K562 (cell line): ENCODE results near the gene GATA6.

ENCODE experiments used
- BCL6 ChIP-seq: fragments of 250-450 bp; sonication (Bioruptor Pico); IDR thresholded peaks from 2 replicates; pipeline ENCODE4 v1.4.0; 2020
- HIVEP1 ChIP-seq: fragments of 250-450 bp; sonication (Bioruptor Pico); IDR thresholded peaks from 2 replicates; pipeline ENCODE4 v1.4.0; 2020; ENCODE audit warnings: mild to moderate bottlenecking
- PML ChIP-seq: IDR thresholded peaks from 2 replicates; pipeline ENCODE4 v1.6.1; 2012; ENCODE audit warnings: low read length, inconsistent platforms
- RFX5 ChIP-seq: IDR thresholded peaks from 2 replicates; pipeline ENCODE4 v1.6.1; 2011; ENCODE audit warnings: low read depth, mild to moderate bottlenecking, improper control_type of control experiment, low read length
- SMAD1 ChIP-seq: fragments of 150-350 bp; IDR thresholded peaks from 2 replicates; pipeline ENCODE4 v1.6.1; 2014; ENCODE audit warnings: low read length, low read depth; ENCODE audit not compliant: partially characterized antibody
- ZNF232 ChIP-seq: sonication (generic); formaldehyde crosslinking; IDR thresholded peaks from 2 replicates; pipeline ENCODE4 v1.8.0; 2022; ENCODE audit warnings: mild to moderate bottlenecking, missing genetic modification reagents
- TF ChIP-seq, protein P1 (sequence below): fragments of 450-650 bp; IDR thresholded peaks from 2 replicates; pipeline ENCODE4 v1.6.1; 2016; ENCODE audit warnings: mild to moderate bottlenecking
- TF ChIP-seq, protein P2 (sequence below), 3 experiments: IDR thresholded peaks in 2 of 3; conservative IDR thresholded peaks in 1 of 3; 2 replicates each; pipeline ENCODE4 v1.5.1; 2011 to 2012; ENCODE audit warnings: low read length in 3 of 3, mild to moderate bottlenecking in 3 of 3, control low read depth in 2 of 3, improper control_type of control experiment in 1 of 3, inconsistent platforms in 1 of 3, low read depth in 1 of 3, mixed read lengths in 1 of 3, moderate library complexity in 1 of 3; ENCODE audit not compliant: insufficient read depth in 2 of 3
- TF ChIP-seq, protein P3 (sequence below): sonication (generic); formaldehyde crosslinking; IDR thresholded peaks from 2 replicates; pipeline ENCODE4 v1.9.0; 2022; ENCODE audit warnings: mild to moderate bottlenecking, missing genetic modification reagents

DNA sequence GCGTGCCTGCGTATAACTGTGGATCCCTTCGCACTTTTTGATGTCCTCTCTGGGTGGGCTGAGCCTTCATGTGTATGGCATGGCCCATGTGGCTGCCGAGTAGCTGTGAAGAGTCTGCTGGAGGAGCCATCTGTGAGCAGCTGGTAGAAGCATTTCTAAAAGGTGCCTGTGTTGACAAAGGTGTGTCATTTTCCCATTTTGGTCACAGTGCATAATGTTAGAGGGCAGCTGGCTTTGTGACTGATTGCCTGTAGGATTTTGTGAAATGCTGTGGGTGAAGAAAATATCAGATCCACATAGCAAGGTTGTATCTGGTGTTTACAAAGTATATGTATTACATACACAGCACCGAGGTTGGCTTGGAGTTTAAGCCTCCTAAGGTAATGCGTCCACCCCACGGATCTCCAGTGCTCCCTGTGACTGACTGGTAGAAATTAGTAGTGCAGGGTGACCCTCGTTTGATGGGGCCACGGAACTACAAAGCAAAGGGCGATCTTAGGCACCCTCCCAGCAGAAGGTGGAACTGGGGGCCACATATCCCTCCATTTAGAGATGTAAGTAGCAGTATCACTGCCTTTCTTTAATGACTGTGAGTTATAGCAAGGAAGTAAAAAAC, 16.5 kb downstream of the GATA6 start:
- TF ChIP-seq ZNF232 (CRISPR knock-in tag) (no peak), BCL6 (CRISPR knock-in tag) (no peak), PML (no peak), RFX5 (no peak), HIVEP1 (CRISPR knock-in tag) (no peak), SMAD1 (no peak)
- TF ChIP-seq, protein P1, sequence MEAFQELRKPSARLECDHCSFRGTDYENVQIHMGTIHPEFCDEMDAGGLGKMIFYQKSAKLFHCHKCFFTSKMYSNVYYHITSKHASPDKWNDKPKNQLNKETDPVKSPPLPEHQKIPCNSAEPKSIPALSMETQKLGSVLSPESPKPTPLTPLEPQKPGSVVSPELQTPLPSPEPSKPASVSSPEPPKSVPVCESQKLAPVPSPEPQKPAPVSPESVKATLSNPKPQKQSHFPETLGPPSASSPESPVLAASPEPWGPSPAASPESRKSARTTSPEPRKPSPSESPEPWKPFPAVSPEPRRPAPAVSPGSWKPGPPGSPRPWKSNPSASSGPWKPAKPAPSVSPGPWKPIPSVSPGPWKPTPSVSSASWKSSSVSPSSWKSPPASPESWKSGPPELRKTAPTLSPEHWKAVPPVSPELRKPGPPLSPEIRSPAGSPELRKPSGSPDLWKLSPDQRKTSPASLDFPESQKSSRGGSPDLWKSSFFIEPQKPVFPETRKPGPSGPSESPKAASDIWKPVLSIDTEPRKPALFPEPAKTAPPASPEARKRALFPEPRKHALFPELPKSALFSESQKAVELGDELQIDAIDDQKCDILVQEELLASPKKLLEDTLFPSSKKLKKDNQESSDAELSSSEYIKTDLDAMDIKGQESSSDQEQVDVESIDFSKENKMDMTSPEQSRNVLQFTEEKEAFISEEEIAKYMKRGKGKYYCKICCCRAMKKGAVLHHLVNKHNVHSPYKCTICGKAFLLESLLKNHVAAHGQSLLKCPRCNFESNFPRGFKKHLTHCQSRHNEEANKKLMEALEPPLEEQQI, result no peak
- TF ChIP-seq, protein P2, sequence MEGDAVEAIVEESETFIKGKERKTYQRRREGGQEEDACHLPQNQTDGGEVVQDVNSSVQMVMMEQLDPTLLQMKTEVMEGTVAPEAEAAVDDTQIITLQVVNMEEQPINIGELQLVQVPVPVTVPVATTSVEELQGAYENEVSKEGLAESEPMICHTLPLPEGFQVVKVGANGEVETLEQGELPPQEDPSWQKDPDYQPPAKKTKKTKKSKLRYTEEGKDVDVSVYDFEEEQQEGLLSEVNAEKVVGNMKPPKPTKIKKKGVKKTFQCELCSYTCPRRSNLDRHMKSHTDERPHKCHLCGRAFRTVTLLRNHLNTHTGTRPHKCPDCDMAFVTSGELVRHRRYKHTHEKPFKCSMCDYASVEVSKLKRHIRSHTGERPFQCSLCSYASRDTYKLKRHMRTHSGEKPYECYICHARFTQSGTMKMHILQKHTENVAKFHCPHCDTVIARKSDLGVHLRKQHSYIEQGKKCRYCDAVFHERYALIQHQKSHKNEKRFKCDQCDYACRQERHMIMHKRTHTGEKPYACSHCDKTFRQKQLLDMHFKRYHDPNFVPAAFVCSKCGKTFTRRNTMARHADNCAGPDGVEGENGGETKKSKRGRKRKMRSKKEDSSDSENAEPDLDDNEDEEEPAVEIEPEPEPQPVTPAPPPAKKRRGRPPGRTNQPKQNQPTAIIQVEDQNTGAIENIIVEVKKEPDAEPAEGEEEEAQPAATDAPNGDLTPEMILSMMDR (IDR thresholded peaks at IDR 0.05 in 2 of 3, conservative IDR thresholded peaks at IDR 0.05 in 1 of 3; ENCODE audit: insufficient read depth in 2 of 3, low read depth in 1 of 3, low read length in 3 of 3), result no peak
- TF ChIP-seq, protein P3, sequence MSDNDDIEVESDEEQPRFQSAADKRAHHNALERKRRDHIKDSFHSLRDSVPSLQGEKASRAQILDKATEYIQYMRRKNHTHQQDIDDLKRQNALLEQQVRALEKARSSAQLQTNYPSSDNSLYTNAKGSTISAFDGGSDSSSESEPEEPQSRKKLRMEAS (CRISPR knock-in tag), result no peak
